Activated CD8-positive, alpha-beta memory T cell treated with anti-CD3 and anti-CD28 coated beads for 48 hours (primary cell): ENCODE data around the gene OPRL1.

Source experiments
- DNase-seq, 3 experiments: peaks; one replicate each; pipeline ENCODE4 v3.0.0-alpha.2; 2020; ENCODE audit warnings: low read depth in 2 of 3, low spot score in 2 of 3

Gene OPRL1

GRCh38 chr20:64070244-64070993, 9.5 kb upstream of the OPRL1 start:
- DNase-seq, result no peak

- DNase-seq, result no peak
Observed at GRCh38 chr20:64071341-64072332, 8.2 kb upstream of the OPRL1 start.

DNA sequence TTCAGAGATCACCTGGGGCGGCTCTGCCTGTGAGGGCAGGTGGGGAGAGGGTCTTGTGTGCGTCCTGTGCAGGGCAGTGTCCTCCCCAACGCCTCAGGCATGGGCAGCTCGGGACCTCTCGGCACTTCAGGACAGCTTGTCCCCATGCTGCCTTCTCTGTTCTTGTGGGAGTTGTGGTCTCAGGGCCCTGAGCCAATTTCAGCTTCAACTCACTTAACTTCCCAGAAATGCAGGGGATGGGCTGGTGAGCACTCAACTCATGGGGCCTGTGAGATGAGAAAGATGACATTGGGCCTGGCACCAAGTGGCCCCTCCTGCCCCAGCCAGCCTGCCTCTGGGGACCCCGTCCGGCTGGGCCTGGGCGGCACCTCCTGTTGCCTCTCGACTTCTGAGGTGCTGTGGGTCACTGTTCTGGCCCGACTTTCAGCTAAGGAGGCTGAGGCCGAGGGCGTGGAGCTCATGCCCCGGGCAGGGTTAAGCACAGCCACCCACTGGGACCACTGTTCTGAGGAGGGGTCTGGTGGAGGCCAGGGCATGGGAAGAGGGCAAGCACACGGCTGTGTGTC, 7.3 kb upstream of the OPRL1 start:
- no peak for DNase-seq

DNA sequence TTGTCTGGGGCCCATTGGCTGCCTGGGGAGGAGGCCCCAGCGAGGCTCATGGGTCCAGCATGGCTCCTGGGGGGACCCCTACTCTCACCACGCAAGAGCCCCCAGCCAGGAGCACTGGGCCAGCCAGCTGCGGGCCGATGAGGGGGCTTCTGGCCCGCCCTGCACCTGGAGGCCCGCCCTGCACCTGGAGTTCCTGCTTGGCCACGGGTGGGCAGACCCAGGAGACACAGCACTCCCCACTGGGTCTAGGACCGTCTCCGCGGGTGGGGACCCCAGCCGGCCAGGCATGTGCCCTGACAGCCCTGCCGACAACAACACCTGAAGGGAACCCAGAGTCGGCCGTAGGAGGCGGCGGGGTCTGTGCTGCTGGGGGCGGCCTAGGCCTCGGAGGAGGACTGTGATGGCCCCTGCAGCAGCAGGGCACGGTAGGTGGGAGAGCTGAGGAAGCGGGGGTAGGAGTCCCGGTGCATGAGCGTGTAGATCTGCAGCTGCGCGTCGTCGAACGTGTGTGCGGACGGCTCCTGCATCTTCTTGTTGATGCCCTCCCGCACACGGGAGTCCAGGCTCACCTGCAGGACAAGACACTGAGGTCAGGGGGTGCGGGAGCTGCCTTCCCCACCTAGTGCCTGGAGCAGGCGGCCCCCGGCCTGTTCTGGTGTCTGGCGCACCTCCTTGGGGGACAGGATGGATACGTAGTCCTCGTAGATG, 6.3 kb upstream of the OPRL1 start:
- DNase-seq, result no peak

DNA sequence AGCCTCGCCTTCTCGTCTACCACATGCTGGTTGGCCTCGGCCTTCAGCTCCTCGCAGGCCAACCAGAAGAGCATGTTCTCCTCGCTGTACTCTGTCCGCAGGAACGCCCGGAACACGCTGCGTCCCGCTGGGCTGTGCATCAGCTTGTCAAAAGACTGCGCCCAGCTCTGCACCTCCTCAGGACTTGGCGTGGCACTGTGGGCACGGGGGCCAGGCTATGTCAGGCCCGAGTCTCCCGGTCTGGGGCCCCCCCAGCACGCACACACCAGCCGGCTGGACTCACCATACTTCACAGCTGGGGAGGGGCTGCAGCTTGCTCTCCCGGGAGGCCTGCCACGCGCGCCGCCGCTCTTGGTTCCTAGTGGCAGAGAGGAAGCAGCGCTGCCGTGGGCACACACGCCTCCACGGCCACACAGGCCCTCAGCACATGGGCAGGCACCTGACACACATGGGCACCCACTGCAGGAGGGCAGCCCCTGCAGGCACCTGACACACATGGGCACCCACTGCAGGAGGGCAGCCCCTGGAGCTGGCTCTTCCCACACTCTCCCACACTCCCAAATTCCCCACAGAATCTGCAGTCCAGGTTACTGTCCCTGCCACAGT, 5.6 kb upstream of the OPRL1 start:
- DNase-seq, result no peak

GRCh38 chr20:64074963-64075362, 4.9 kb upstream of the OPRL1 start:
- DNase-seq, result no peak

DNA sequence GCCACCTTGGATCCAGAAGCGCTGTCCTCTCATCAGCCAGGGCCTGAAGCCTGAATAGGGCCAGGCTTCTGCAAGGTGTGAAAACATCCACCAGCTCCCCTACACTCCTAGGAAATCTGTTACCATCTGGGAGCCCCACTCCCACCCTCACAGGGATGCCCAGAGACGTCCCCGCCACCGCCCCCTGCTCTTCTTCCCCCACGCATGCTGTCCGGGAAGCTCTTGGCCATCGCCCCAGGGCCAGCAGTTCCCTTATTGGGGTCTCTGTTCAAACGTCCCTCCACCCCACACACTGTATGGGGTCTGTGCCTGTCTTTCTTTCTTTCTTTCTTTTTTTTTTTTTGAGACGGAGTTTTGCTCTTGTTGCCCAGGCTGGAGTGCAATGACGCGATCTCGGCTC, 4.3 kb upstream of the OPRL1 start:
- no peak for DNase-seq

- DNase-seq, result no peak
Observed at GRCh38 chr20:64076061-64076997, 3.6 kb upstream of the OPRL1 start.

DNA sequence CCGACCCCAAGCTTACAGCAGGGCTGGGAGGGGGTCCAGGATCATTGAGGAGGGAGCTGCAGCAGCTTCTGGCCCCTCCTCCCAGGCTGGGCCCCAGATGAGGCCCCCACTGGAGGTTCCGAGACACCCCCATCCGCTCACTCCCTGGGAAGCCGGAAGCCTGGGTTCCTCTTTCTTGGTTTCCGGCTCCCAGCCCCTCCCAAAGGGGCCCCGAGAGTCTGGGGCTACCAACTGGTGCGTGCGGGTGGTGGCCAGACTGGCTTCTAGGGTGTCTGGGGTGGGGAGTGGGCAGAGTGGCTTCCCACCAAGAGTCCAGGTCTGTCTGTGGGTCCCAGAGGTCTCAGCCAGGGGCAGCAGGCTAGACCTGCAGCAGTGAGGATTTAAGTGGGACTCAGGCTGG, 2.8 kb upstream of the OPRL1 start:
- no peak for DNase-seq

- DNase-seq, result no peak
Observed at GRCh38 chr20:64077541-64077875, 2.4 kb upstream of the OPRL1 start.

DNA sequence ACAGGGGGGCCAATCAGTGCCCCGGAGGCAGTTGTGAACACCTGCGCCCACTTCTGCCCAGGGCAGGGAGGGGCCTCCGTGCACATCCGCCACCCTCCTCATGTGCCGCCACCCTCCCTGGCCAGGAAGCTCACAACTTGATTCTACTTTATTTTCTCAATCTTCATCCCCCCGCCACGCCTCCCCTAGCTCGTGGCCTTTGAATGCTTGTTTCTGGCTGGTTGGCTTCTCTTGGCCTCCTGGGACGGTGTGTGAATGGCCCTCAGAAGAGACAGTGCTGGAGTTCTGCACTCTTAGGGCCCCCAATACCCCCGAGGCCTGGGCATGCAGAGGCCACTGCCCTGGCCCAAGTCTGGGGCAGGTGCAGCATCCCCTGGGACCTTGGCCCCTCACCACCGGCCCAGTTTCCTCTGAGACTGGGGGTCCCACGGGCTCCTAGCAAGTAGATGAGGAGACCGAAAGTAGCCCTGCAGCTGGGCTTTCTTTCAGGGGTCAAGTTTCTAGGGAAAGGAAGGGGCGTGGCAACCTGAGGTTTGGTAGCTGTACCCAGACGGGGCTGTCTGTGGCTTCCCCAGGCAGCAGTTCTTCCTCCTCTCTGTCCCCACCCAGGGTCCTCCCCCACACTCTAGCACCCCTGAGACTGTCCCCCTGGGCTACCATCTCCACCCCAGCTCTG, 1.9 kb upstream of the OPRL1 start:
- no peak for DNase-seq

DNA sequence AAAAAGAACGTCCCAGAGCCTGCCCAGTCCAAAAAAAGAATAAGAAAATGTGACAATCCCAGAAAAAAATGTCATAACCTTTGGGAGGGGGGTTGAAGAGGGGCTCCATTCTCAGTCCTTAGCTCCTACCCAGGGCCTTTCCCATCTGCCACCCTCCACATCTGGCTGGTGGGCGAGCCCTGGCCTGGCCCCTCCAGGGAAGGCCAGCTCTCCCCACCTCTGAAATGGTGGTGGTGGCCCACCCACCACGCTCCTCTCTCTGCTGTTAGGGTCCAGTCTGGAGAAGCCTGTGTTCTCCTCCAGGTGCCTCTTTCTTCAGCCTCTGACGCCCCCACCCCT, 979 bp upstream of the OPRL1 start:
- DNase-seq, result no peak

GRCh38 chr20:64079273-64080012, 439 bp upstream of the OPRL1 start, which contains the start of gene RGS19:
TSS of gene RGS19 (minus strand) at chr20:64079518. CDS start at chr20:64076886, 2,632 bp downstream.
- peak in 1 of 3 experiments; percentile 59 for DNase-seq

- no peak for DNase-seq
Observed at GRCh38 chr20:64080813-64081623, 1.1 kb downstream of the OPRL1 start.

GRCh38 chr20:64081624-64081964, 1.7 kb downstream of the OPRL1 start:
- DNase-seq, result no peak

DNA sequence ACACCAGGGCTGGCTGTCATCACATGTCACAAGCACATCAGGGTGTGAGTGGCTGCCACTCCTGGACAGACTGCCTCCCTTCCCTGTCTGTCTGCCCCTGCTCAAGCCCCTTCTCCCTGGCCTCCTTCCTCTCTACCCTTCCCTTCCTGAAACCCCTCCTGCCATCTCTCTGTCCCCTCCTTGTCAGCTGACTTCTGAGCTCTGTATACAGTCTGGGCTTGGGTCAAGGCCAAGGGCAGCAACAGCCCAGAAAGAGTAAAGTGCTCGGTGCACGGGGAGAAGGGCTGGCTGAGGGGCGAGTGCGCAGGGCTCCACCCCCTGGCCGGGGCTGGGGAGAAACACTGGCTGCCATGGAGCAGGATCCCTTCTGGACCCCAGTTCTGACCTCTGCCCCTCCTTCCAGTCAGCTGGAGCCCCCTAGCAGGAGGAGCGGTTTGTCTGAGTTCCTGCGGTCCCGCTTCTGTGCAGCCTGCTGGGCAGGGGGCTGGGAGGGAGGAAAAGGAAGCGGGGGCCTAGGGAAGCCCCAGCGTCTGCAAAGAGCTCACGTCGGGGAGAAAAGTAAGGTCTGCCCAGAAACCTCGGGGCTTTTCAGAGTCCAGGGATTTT, 2.3 kb downstream of the OPRL1 start:
- DNase-seq, result no peak

DNA sequence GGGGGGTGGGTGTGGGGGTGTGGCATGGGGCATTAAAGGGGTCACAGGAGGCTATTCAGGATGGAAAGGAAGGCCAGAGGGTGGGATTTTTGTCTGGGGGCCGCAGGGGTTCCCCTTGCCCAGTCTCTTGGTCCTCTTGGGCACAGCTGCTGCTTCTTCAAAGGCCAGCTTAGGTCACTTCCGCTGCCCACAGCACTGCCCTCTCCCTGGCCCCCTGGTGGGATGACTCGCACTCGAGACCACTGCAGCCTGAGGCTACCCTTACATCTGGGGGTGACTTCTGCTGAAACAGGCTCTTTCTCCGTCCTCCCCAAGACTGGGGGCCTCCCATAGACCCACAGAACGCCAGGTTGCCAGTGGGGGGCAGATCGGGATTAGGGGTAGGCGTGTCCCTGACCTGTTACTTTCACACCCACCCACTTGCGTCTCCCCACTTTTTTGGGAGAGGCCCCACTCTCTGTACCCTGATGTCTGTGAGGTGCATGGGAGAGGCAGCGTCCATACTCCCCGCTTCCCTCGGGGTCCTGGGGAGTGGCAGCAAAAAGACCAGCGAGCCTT, 3.0 kb downstream of the OPRL1 start:
- DNase-seq, result no peak
